GM12878 (cell line): Measurements from ENCODE around the gene APBA1. TPM values are rescaled to one million over a fixed set of nuclear protein-coding genes. Genes with fewer than 3 reads are reported as not detected.

Experiments used
- ATAC-seq: fragments of 200-7000 bp; cut with Tn5 transposase; 3 replicates; pipeline ENCODE4 v1.9.1; 2020; ENCODE audit warnings: mild to moderate bottlenecking, moderate library complexity
- BruUV-seq: library from RNA; stranded (reverse); fragments of 400-500 nt; replicated peaks from 2 replicates; lab custom pipeline; 2021; lab: Mats Ljungman, UMichigan
- CTCF ChIA-PET: fragments of 300-600 bp; sonication (Branson Sonifier 250); formaldehyde crosslinking; extraction: SDS; loops from one replicate; lab custom pipeline; 2021; ENCODE audit warnings: inconsistent platforms; lab: Yijun Ruan, JAX
- POLR2A ChIA-PET: fragments of 350-600 bp; formaldehyde crosslinking; extraction: SDS; loops from one replicate; lab custom pipeline; 2021; ENCODE audit warnings: inconsistent platforms; lab: Charles Lee
- RAD21 ChIA-PET: fragments of 300-600 bp; sonication (Branson Sonifier 250); formaldehyde crosslinking; loops from one replicate; lab custom pipeline; 2023; ENCODE audit warnings: antibody characterized with exemption; ENCODE audit not compliant: unreplicated experiment; lab: Charles Lee
- SMC1A ChIA-PET: fragments of 300-600 bp; sonication (Branson Sonifier 250); formaldehyde crosslinking; loops from one replicate; lab custom pipeline; 2023; ENCODE audit not compliant: unreplicated experiment, uncharacterized antibody; lab: Charles Lee
- DNase-seq: peaks from one replicate; pipeline ENCODE4 v3.0.0-alpha.2; 2011; ENCODE audit warnings: low read depth, low spot score
- FAIRE-seq: peaks from 3 replicates; lab custom pipeline; 2011; peaks lifted over from hg19 to GRCh38; lab: Jason Lieb, UNC
- H2AFZ ChIP-seq: 2 replicates; pipeline ENCODE4 v1.6.0; 2011; ENCODE audit warnings: low read depth, low read length, control low read depth; ENCODE audit not compliant: control insufficient read depth
- H3K27ac ChIP-seq: 2 replicates; pipeline ENCODE4 v1.5.1; 2011; ENCODE audit warnings: control low read depth; ENCODE audit not compliant: control insufficient read depth, insufficient read depth
- H3K27me3 ChIP-seq, 2 experiments: replicated peaks in 1 of 2; 2 replicates each; pipeline versions ENCODE4 v1.6.0 to v1.6.1; 2011; ENCODE audit warnings: low read length in 1 of 2; ENCODE audit not compliant: control insufficient read depth in 2 of 2, insufficient read depth in 2 of 2
- H3K36me3 ChIP-seq, 2 experiments: 2 replicates each; pipeline ENCODE4 v1.5.1; 2011; ENCODE audit warnings: low read length in 1 of 2; ENCODE audit not compliant: control insufficient read depth in 2 of 2, insufficient read depth in 2 of 2
- H3K4me1 ChIP-seq: 2 replicates; pipeline ENCODE4 v1.6.1; 2011; ENCODE audit warnings: mild to moderate bottlenecking, low read length, moderate library complexity, mixed read lengths; ENCODE audit not compliant: control insufficient read depth, insufficient read depth
- H3K4me2 ChIP-seq: 2 replicates; pipeline ENCODE4 v1.6.0; 2011; ENCODE audit warnings: control low read depth; ENCODE audit not compliant: control insufficient read depth, insufficient read depth
- H3K4me3 ChIP-seq: fragments of 200-600 bp; sonication (generic); 2 replicates; pipeline ENCODE4 v1.5.1; 2016
- H3K79me2 ChIP-seq: 2 replicates; pipeline ENCODE4 v1.6.0; 2011; ENCODE audit warnings: low read length; ENCODE audit not compliant: control insufficient read depth, insufficient read depth
- H3K9ac ChIP-seq: 2 replicates; pipeline ENCODE4 v1.8.0; 2011; ENCODE audit warnings: low read length, control low read depth, mixed read lengths; ENCODE audit not compliant: control insufficient read depth, insufficient read depth
- H3K9me3 ChIP-seq: replicated peaks from 3 replicates; pipeline ENCODE4 v1.5.1; 2011; ENCODE audit warnings: mild to moderate bottlenecking, low read length; ENCODE audit not compliant: control insufficient read depth, insufficient read depth
- H4K20me1 ChIP-seq: 2 replicates; pipeline ENCODE4 v1.6.0; 2011; ENCODE audit not compliant: control insufficient read depth, insufficient read depth
- CBFB ChIP-seq: IDR thresholded peaks from 2 replicates; pipeline ENCODE4 v1.6.1; 2016; ENCODE audit warnings: antibody characterized with exemption, low read depth
- CHD4 ChIP-seq: fragments of 200-600 bp; sonication (generic); IDR thresholded peaks from 2 replicates; pipeline ENCODE4 v1.6.1; 2016; ENCODE audit warnings: mild to moderate bottlenecking
- IKZF1 ChIP-seq: fragments of 450-650 bp; conservative IDR thresholded peaks from 2 replicates; pipeline ENCODE4 v1.6.1; 2017; ENCODE audit warnings: antibody characterized with exemption, mild to moderate bottlenecking
- JUND ChIP-seq: IDR thresholded peaks from 2 replicates; pipeline ENCODE4 v1.6.1; 2012; ENCODE audit warnings: low read depth, mild to moderate bottlenecking, low read length, improper control_type of control experiment, moderate library complexity
- MEF2B ChIP-seq: fragments of 450-650 bp; IDR thresholded peaks from 2 replicates; pipeline ENCODE4 v1.6.1; 2018; ENCODE audit warnings: mild to moderate bottlenecking, moderate library complexity; ENCODE audit not compliant: partially characterized antibody, poor library complexity, severe bottlenecking
- MXI1 ChIP-seq: fragments of 150-350 bp; IDR thresholded peaks from 2 replicates; pipeline ENCODE4 v1.6.1; 2011; ENCODE audit warnings: low read depth, mild to moderate bottlenecking, inconsistent platforms, low read length, improper control_type of control experiment
- NFYA ChIP-seq: IDR thresholded peaks from 2 replicates; pipeline ENCODE4 v1.6.1; 2011; ENCODE audit warnings: low read depth, mild to moderate bottlenecking, low read length, improper control_type of control experiment, borderline replicate concordance
- NR2C1 ChIP-seq: fragments of 450-650 bp; IDR thresholded peaks from 2 replicates; pipeline ENCODE4 v1.6.1; 2017; ENCODE audit warnings: antibody characterized with exemption, mild to moderate bottlenecking, moderate library complexity
- SMC3 ChIP-seq: IDR thresholded peaks from 2 replicates; pipeline ENCODE4 v1.6.1; 2011; ENCODE audit warnings: low read length, improper control_type of control experiment, borderline replicate concordance
- SREBF2 ChIP-seq: IDR thresholded peaks from 2 replicates; pipeline ENCODE4 v1.6.1; 2012; ENCODE audit warnings: mild to moderate bottlenecking, low read length
- STAT3 ChIP-seq: IDR thresholded peaks from 2 replicates; pipeline ENCODE4 v1.6.1; 2011; ENCODE audit warnings: low read depth, low read length, improper control_type of control experiment
- ZNF622 ChIP-seq: fragments of 450-650 bp; IDR thresholded peaks from 2 replicates; pipeline ENCODE4 v1.6.1; 2017; ENCODE audit warnings: mild to moderate bottlenecking, inconsistent platforms
- whole genome bisulfite sequencing: methylation state at CpG from one replicate; pipeline ENCODE4 v1.1.6; 2016; ENCODE audit warnings: low lambda C conversion rate; ENCODE audit not compliant: insufficient replicate concordance, insufficient coverage; ENCODE audit errors: missing lambda C conversion rate; 5-methylcytosine and 5-hydroxymethylcytosine counted together
- in situ Hi-C: fragments of 300-500 bp; cut with MboI; formaldehyde crosslinking; loops from 9 replicates; pipeline ENCODE4 v1.14.3; 2018; ENCODE audit warnings: mixed read lengths
- intact Hi-C: fragments of 100-400 bp; cut with micrococcal nuclease; formaldehyde crosslinking; loops from one replicate; pipeline ENCODE4 v1.14.2; 2022; ENCODE audit not compliant: unreplicated experiment
- polyA plus RNA-seq, 11 experiments: library from polyadenylated mRNA; depleted of rRNA in 4 of 11; unstranded in 6 of 11; stranded (reverse) in 5 of 11; fragments of >200 nt; fragmentation: Nextera tagmentation in 4 of 11; fragmentation: Illumina TruSeq in 1 of 11; extraction: Ambion mirVana in 4 of 11; extraction: Trizol in 1 of 11; gene quantifications; 1 replicate in 1 of 11; 2 replicates in 10 of 11; pipeline versions ENCODE4 v1.2.1 to v1.2.3, GENCODE V29; 2011 to 2016; ENCODE audit warnings: inconsistent platforms in 2 of 11, missing spikeins in 2 of 11, low read depth in 1 of 11
- total RNA-seq, 4 experiments: library from RNA; depleted of rRNA in 3 of 4; stranded (reverse); fragments of >200 nt in 3 of 4; fragmentation: Illumina TruSeq in 1 of 4; extraction: Trizol in 1 of 4; gene quantifications; 2 replicates each; pipeline versions ENCODE4 v1.2.1 to v1.2.3, GENCODE V29; 2013 to 2021
- TF ChIP-seq, protein P1 (sequence below): IDR thresholded peaks from 2 replicates; pipeline ENCODE4 v1.6.1; 2011; ENCODE audit warnings: borderline replicate concordance, low read depth, mild to moderate bottlenecking, moderate library complexity, low read length; ENCODE audit not compliant: insufficient read depth, poor library complexity, severe bottlenecking
- TF ChIP-seq, protein P2 (sequence below): fragments of 450-650 bp; IDR thresholded peaks from 2 replicates; pipeline ENCODE4 v1.6.1; 2017; ENCODE audit warnings: borderline replicate concordance
- TF ChIP-seq, protein P3 (sequence below): IDR thresholded peaks from 2 replicates; pipeline ENCODE4 v1.6.1; 2011; ENCODE audit warnings: low read depth, low read length, improper control_type of control experiment, borderline replicate concordance

APBA1 gene
- total and polyA plus RNA-seq, 10 of the 15 experiments (the other 5 are each of a cell fraction or from before 2014, with no cell fraction given): 0.01 to 1.3 (median 0.05) TPM; not detected in 7

DNA sequence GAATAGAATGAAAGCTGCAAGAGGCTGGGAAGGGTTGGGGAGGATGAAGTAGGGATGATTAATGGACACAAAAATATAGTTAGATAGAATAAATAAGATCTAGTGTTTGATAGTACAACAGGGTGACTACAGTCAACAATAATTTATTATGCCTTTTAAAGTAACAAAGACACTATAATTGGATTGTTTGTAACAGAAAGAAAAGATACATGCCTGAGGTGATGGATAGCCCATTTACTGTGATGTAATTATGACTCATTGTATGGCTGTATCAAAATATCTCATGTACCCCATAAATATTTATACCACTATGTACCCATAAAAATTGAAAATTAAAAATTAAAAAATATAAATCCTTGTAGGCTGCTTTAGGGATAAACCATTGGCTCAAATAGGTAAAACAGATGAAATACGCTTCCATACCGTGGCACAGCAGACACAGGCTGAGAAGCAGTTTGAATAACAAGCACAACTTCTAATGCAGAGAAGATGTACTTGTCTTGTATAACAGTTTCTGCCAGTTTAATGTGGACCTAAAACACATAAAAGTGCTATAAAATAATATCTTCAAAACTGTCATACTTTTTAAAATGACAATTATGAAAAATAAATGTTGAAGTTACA lies 34.9 kb downstream of the APBA1 start:
- Histone ChIP-seq H3K27ac (no peak overlapping the region), H2AFZ (no peak overlapping the region), H3K27me3 (no peaks in the 10 kb centered on the region), H3K4me2 (no peak overlapping the region), H4K20me1 (no peaks in the 10 kb centered on the region), H3K36me3 (no peaks in the 10 kb centered on the region), H3K4me1 (no peaks in the 10 kb centered on the region), H3K4me3 (no peak overlapping the region), H3K79me2 (no peaks in the 10 kb centered on the region), H3K9me3 (no peaks in the 10 kb centered on the region), H3K9ac (no peak overlapping the region)
- RAD21 ChIA-PET: no interaction called here
- DNase-seq: no peak
- WGBS: 51% methylated on average over 2 of the region's 2 CpGs
- in situ Hi-C loops: no loop called here
- ATAC-seq: no peak
- SMC1A ChIA-PET: no interaction called here
- BruUV-seq: no TSS peak
- CTCF ChIA-PET: no interaction called here
- FAIRE-seq: no peak
- POLR2A ChIA-PET: no interaction called here
- TF ChIP-seq, protein P1, sequence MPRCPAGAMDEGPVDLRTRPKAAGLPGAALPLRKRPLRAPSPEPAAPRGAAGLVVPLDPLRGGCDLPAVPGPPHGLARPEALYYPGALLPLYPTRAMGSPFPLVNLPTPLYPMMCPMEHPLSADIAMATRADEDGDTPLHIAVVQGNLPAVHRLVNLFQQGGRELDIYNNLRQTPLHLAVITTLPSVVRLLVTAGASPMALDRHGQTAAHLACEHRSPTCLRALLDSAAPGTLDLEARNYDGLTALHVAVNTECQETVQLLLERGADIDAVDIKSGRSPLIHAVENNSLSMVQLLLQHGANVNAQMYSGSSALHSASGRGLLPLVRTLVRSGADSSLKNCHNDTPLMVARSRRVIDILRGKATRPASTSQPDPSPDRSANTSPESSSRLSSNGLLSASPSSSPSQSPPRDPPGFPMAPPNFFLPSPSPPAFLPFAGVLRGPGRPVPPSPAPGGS: no peak
- TF ChIP-seq SREBF2: no peak
- TF ChIP-seq STAT3: no peak
- TF ChIP-seq ZNF622: no peak
- TF ChIP-seq MXI1: no peak
- TF ChIP-seq CHD4: no peak
- intact Hi-C loops: no loop called here

DNA sequence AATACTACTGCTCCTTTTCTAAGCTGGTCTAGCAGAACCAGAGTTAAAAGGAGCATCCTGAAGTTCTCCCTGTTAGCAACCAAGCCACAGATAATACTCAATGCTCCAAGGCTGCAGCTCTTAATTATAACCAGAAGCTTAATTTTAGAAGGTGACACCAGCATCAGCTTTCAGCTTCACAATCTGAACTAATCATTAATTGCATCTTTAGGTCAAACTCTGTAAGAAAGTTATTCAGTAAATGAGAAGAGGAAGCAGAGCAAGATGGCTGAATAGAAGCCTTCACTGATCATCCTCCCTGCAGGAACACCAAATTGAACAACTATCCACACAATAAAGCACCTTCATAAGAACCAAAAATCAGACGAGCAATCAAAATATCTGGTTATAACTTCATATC lies 38.5 kb downstream of the APBA1 start:
- ATAC-seq: no peak
- no peaks in the 10 kb centered on the region for H3K4me1 ChIP-seq
- WGBS: 0% methylated on average over 1 of the region's 1 CpG
- intact Hi-C loops (no loop called here), in situ Hi-C loops (no loop called here)
- ChIA-PET SMC1A (no interaction called here), RAD21 (no interaction called here), CTCF (no interaction called here), POLR2A (no interaction called here)
- BruUV-seq: no TSS peak
- no peaks in the 10 kb centered on the region for H3K9me3 ChIP-seq
- no peak overlapping the region for H2AFZ ChIP-seq
- H3K9ac ChIP-seq: no peak overlapping the region
- no peak overlapping the region for H3K27ac ChIP-seq
- DNase-seq: no peak
- FAIRE-seq: no peak
- no peak overlapping the region for H3K4me2 ChIP-seq
- H4K20me1 ChIP-seq: no peaks in the 10 kb centered on the region
- H3K27me3 ChIP-seq: no peaks in the 10 kb centered on the region
- H3K4me3 ChIP-seq: no peak overlapping the region
- no peaks in the 10 kb centered on the region for H3K79me2 ChIP-seq
- no peaks in the 10 kb centered on the region for H3K36me3 ChIP-seq
- TF ChIP-seq MEF2B: no peak
- no peak for TF ChIP-seq NR2C1
- no peak for TF ChIP-seq NFYA
- no peak for TF ChIP-seq MXI1
- TF ChIP-seq JUND: no peak
- no peak for TF ChIP-seq SMC3
- TF ChIP-seq, protein P2, sequence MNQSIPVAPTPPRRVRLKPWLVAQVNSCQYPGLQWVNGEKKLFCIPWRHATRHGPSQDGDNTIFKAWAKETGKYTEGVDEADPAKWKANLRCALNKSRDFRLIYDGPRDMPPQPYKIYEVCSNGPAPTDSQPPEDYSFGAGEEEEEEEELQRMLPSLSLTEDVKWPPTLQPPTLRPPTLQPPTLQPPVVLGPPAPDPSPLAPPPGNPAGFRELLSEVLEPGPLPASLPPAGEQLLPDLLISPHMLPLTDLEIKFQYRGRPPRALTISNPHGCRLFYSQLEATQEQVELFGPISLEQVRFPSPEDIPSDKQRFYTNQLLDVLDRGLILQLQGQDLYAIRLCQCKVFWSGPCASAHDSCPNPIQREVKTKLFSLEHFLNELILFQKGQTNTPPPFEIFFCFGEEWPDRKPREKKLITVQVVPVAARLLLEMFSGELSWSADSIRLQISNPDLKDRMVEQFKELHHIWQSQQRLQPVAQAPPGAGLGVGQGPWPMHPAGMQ: no peak
- TF ChIP-seq IKZF1: no peak
- TF ChIP-seq, protein P3, sequence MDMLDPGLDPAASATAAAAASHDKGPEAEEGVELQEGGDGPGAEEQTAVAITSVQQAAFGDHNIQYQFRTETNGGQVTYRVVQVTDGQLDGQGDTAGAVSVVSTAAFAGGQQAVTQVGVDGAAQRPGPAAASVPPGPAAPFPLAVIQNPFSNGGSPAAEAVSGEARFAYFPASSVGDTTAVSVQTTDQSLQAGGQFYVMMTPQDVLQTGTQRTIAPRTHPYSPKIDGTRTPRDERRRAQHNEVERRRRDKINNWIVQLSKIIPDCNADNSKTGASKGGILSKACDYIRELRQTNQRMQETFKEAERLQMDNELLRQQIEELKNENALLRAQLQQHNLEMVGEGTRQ: no peak
- TF ChIP-seq CBFB: no peak
